H1 (cell line): ENCODE data around the gene SLC39A11. TPM values are rescaled to one million over a fixed set of nuclear protein-coding genes. Genes with fewer than 3 reads are reported as not detected.

Source experiments
- CTCF ChIA-PET: fragments of 300-600 bp; sonication (Branson Sonifier 250); formaldehyde crosslinking; loops from one replicate; lab custom pipeline; 2021; ENCODE audit not compliant: partially characterized antibody; lab: Charles Lee
- POLR2A ChIA-PET: fragments of 300-600 bp; sonication (Branson Sonifier 250); formaldehyde crosslinking; loops from one replicate; lab custom pipeline; 2021; ENCODE audit warnings: inconsistent platforms; ENCODE audit not compliant: partially characterized antibody; lab: Charles Lee
- DNase-seq, 2 experiments: peaks; one replicate each; pipeline versions ENCODE4 v3.0.0 to v3.0.0-alpha.2; 2010 to 2022; ENCODE audit warnings: low spot score in 2 of 2, low read depth in 1 of 2, mixed read lengths in 1 of 2
- FAIRE-seq: peaks from 2 replicates; lab custom pipeline; 2011; peaks lifted over from hg19 to GRCh38; lab: Jason Lieb, UNC
- H2AFZ ChIP-seq: 2 replicates; pipeline ENCODE4 v1.8.1; 2012; ENCODE audit warnings: low read length, inconsistent platforms
- H2AK5ac ChIP-seq: 2 replicates; pipeline ENCODE4 v1.6.1; 2013; ENCODE audit warnings: low read depth, low read length
- H2BK120ac ChIP-seq: replicated peaks from 2 replicates; pipeline ENCODE3; 2013; ENCODE audit warnings: low read depth, low read length, inconsistent platforms
- H2BK12ac ChIP-seq: 2 replicates; pipeline ENCODE4 v1.6.1; 2013; ENCODE audit warnings: low read depth, low read length
- H2BK15ac ChIP-seq: 2 replicates; pipeline ENCODE4 v1.6.1; 2013; ENCODE audit warnings: low read length
- H2BK20ac ChIP-seq: 2 replicates; pipeline ENCODE4 v1.6.1; 2013; ENCODE audit warnings: low read length
- H2BK5ac ChIP-seq: 2 replicates; pipeline ENCODE4 v1.6.1; 2013; ENCODE audit warnings: low read depth, low read length
- H3K14ac ChIP-seq: 2 replicates; pipeline ENCODE4 v1.6.1; 2013; ENCODE audit warnings: inconsistent platforms; ENCODE audit not compliant: insufficient read length
- H3K18ac ChIP-seq: 2 replicates; pipeline ENCODE4 v1.6.1; 2013; ENCODE audit warnings: low read length; ENCODE audit errors: extremely low read depth
- H3K23ac ChIP-seq: 2 replicates; pipeline ENCODE4 v1.6.1; 2013; ENCODE audit warnings: inconsistent platforms; ENCODE audit not compliant: insufficient read length
- H3K23me2 ChIP-seq: 2 replicates; pipeline ENCODE4 v1.6.1; 2013; ENCODE audit warnings: low read depth, low read length
- H3K27ac ChIP-seq: 2 replicates; pipeline ENCODE4 v1.6.1; 2011; ENCODE audit warnings: low read depth, low read length, inconsistent platforms
- H3K27me3 ChIP-seq, 4 experiments: replicated peaks in 1 of 4; 1 replicate in 1 of 4; 2 replicates in 3 of 4; pipeline versions ENCODE4 v1.6.1 to v1.8.1; 2011 to 2013; ENCODE audit warnings: low read length in 3 of 4, mild to moderate bottlenecking in 3 of 4, inconsistent platforms in 2 of 4, mixed read lengths in 2 of 4, moderate library complexity in 1 of 4; ENCODE audit not compliant: control insufficient read depth in 3 of 4, insufficient read depth in 3 of 4; ENCODE audit errors: extremely low read depth in 1 of 4
- H3K36me3 ChIP-seq, 4 experiments: 2 replicates each; pipeline versions ENCODE4 v1.6.1 to v1.8.1; 2011 to 2013; ENCODE audit warnings: mild to moderate bottlenecking in 4 of 4, low read length in 3 of 4, moderate library complexity in 2 of 4, control low read depth in 1 of 4, inconsistent platforms in 1 of 4; ENCODE audit not compliant: insufficient read depth in 4 of 4, control insufficient read depth in 2 of 4
- H3K4ac ChIP-seq: replicated peaks from 2 replicates; pipeline ENCODE3; 2013; ENCODE audit warnings: low read length, low read depth, mixed read lengths, inconsistent platforms; ENCODE audit not compliant: insufficient read length
- H3K4me1 ChIP-seq, 4 experiments: replicated peaks in 1 of 4; 1 replicate in 1 of 4; 2 replicates in 3 of 4; pipeline versions ENCODE4 v1.6.1 to v1.8.1; 2011 to 2013; ENCODE audit warnings: low read length in 3 of 4, inconsistent platforms in 2 of 4, mixed read lengths in 1 of 4; ENCODE audit not compliant: insufficient read depth in 4 of 4, control insufficient read depth in 3 of 4
- H3K4me2 ChIP-seq, 2 experiments: 2 replicates each; pipeline versions ENCODE4 v1.6.1 to v1.8.1; 2011 to 2013; ENCODE audit warnings: low read depth in 2 of 2, low read length in 2 of 2, control low read depth in 1 of 2, inconsistent platforms in 1 of 2, mild to moderate bottlenecking in 1 of 2; ENCODE audit not compliant: insufficient read depth in 1 of 2
- H3K4me3 ChIP-seq, 4 experiments: fragments of 200-600, 300-600 bp in 1 of 4; sonication (generic), shearing (Covaris generic), sonication (Bioruptor Twin) in 1 of 4; 2 replicates each; pipeline versions ENCODE4 v1.5.1 to v1.8.1; 2011 to 2016; ENCODE audit warnings: low read length in 4 of 4, low read depth in 3 of 4, control low read depth in 2 of 4, inconsistent platforms in 2 of 4, mild to moderate bottlenecking in 2 of 4, mixed read lengths in 1 of 4, moderate library complexity in 1 of 4; ENCODE audit not compliant: insufficient read depth in 2 of 4; ENCODE audit errors: extremely low read depth in 1 of 4
- H3K56ac ChIP-seq: replicated peaks from 2 replicates; pipeline ENCODE3; 2013; ENCODE audit warnings: low read depth, mild to moderate bottlenecking, mixed read lengths, low read length, inconsistent platforms; ENCODE audit not compliant: insufficient read length
- H3K79me1 ChIP-seq: 2 replicates; pipeline ENCODE4 v1.6.1; 2013; ENCODE audit warnings: low read depth, low read length, control low read depth
- H3K79me2 ChIP-seq, 2 experiments: 2 replicates each; pipeline versions ENCODE4 v1.6.1 to v1.8.1; 2012 to 2013; ENCODE audit warnings: low read length in 2 of 2, mild to moderate bottlenecking in 2 of 2, inconsistent platforms in 1 of 2; ENCODE audit not compliant: insufficient read depth in 2 of 2, control insufficient read depth in 1 of 2
- H3K9ac ChIP-seq, 4 experiments: replicated peaks in 1 of 4; 1 replicate in 1 of 4; 2 replicates in 3 of 4; pipeline versions ENCODE4 v1.6.1 to v1.8.1; 2011 to 2013; ENCODE audit warnings: low read depth in 3 of 4, low read length in 3 of 4, control low read depth in 2 of 4, mild to moderate bottlenecking in 2 of 4, moderate library complexity in 2 of 4, inconsistent platforms in 1 of 4; ENCODE audit errors: extremely low read depth in 1 of 4
- H3K9me3 ChIP-seq, 2 experiments: 2 replicates each; pipeline versions ENCODE4 v1.6.1 to v1.8.1; 2012 to 2013; ENCODE audit warnings: mild to moderate bottlenecking in 2 of 2, moderate library complexity in 2 of 2, control low read depth in 1 of 2, inconsistent platforms in 1 of 2, low read depth in 1 of 2, low read length in 1 of 2, mixed read lengths in 1 of 2; ENCODE audit not compliant: insufficient read depth in 2 of 2
- H4K20me1 ChIP-seq, 2 experiments: replicated peaks in 1 of 2; 2 replicates each; pipeline versions ENCODE3 to v1.8.1; 2011 to 2013; ENCODE audit warnings: inconsistent platforms in 2 of 2, low read length in 2 of 2, mild to moderate bottlenecking in 1 of 2; ENCODE audit not compliant: insufficient read depth in 2 of 2, control insufficient read depth in 1 of 2
- H4K5ac ChIP-seq: 2 replicates; pipeline ENCODE4 v1.6.1; 2013; ENCODE audit warnings: low read length, low read depth, mixed read lengths, inconsistent platforms; ENCODE audit not compliant: insufficient read length
- H4K8ac ChIP-seq: 2 replicates; pipeline ENCODE4 v1.8.0; 2013; ENCODE audit warnings: mild to moderate bottlenecking, moderate library complexity, low read length, inconsistent platforms; ENCODE audit not compliant: insufficient read depth; ENCODE audit errors: extremely low read depth
- H4K91ac ChIP-seq: replicated peaks from 2 replicates; pipeline ENCODE3; 2013; ENCODE audit warnings: low read length, mixed read lengths, inconsistent platforms; ENCODE audit not compliant: insufficient read length
- ASH2L ChIP-seq: fragments of 200-600, 300-600 bp; sonication (generic); IDR thresholded peaks from one replicate; pipeline ENCODE4 v1.7.1; 2017; ENCODE audit warnings: low read length
- KDM5A ChIP-seq: fragments of 200-600 bp; IDR thresholded peaks from 2 replicates; pipeline ENCODE4 v1.7.1; 2012; ENCODE audit warnings: mild to moderate bottlenecking, low read length, inconsistent platforms, mixed read lengths
- NANOG ChIP-seq: IDR thresholded peaks from 2 replicates; pipeline ENCODE4 v1.6.1; 2011; ENCODE audit warnings: low read length, low read depth, mild to moderate bottlenecking, inconsistent platforms; ENCODE audit not compliant: insufficient read depth, poor library complexity, severe bottlenecking
- POLR2AphosphoS5 ChIP-seq: IDR thresholded peaks from 2 replicates; pipeline ENCODE4 v1.6.1; 2011; ENCODE audit warnings: low read depth, low read length
- RAD21 ChIP-seq, 2 experiments: IDR thresholded peaks in 1 of 2; conservative IDR thresholded peaks in 1 of 2; 2 replicates each; pipeline ENCODE4 v1.6.1; 2011; ENCODE audit warnings: low read depth in 2 of 2, low read length in 2 of 2, improper control_type of control experiment in 1 of 2, inconsistent platforms in 1 of 2, mild to moderate bottlenecking in 1 of 2, moderate library complexity in 1 of 2
- RNF2 ChIP-seq: fragments of 200-900, 300-1000 bp; sonication (generic); IDR thresholded peaks from 2 replicates; pipeline ENCODE4 v1.7.1; 2016; ENCODE audit warnings: borderline replicate concordance, low read depth, mild to moderate bottlenecking, antibody characterized with exemption, low read length; ENCODE audit not compliant: poor library complexity, severe bottlenecking; ENCODE audit errors: missing control alignments
- RXRA ChIP-seq: IDR thresholded peaks from 2 replicates; pipeline ENCODE4 v1.6.1; 2011; ENCODE audit warnings: low read depth, mild to moderate bottlenecking, low read length, moderate library complexity; ENCODE audit not compliant: insufficient read depth
- SIRT6 ChIP-seq: IDR thresholded peaks from one replicate; pipeline ENCODE4 v1.7.1; 2012; ENCODE audit warnings: low read length, inconsistent platforms
- TEAD4 ChIP-seq: IDR thresholded peaks from 2 replicates; pipeline ENCODE4 v1.6.1; 2012; ENCODE audit warnings: low read depth, low read length, inconsistent platforms, mixed read lengths
- WGBS, 2 experiments: shearing (Covaris generic) in 1 of 2; methylation state at CpG; one replicate each; pipeline versions ENCODE4 v1.1.6 to v1.1.7; 2013 to 2015; ENCODE audit warnings: low lambda C conversion rate in 2 of 2, mixed read lengths in 2 of 2, inconsistent platforms in 1 of 2, low coverage in 1 of 2, missing lambda C conversion rate in 1 of 2; ENCODE audit not compliant: insufficient replicate concordance in 2 of 2, insufficient coverage in 1 of 2, insufficient read length in 1 of 2; ENCODE audit errors: extremely low coverage in 1 of 2, missing lambda C conversion rate in 1 of 2; 5-methylcytosine and 5-hydroxymethylcytosine counted together
- polyA plus RNA-seq, 7 experiments: library from polyadenylated mRNA; depleted of rRNA in 3 of 7; stranded (reverse) in 5 of 7; unstranded in 2 of 7; fragments of >200 nt in 5 of 7; fragments of 200-250 nt in 2 of 7; gene quantifications; 1 replicate in 5 of 7; 2 replicates in 1 of 7; 4 replicates in 1 of 7; pipeline versions ENCODE4 v1.2.1 to v1.2.3, GENCODE V29; 2011 to 2013; ENCODE audit warnings: missing spikeins in 2 of 7, mixed read lengths in 2 of 7
- total RNA-seq: library from RNA; stranded (reverse); fragmentation: NEBNext Ultra II Directional; extraction: Animal tissue kit (Norgen Biotek cat#: 25700); gene quantifications from 2 replicates; pipeline ENCODE4 v1.2.1, GENCODE V29; 2021
- TF ChIP-seq, protein P1 (sequence below): IDR thresholded peaks from 2 replicates; pipeline ENCODE4 v1.6.1; 2012; ENCODE audit warnings: low read length, inconsistent platforms
- TF ChIP-seq, protein P2 (sequence below): IDR thresholded peaks from 2 replicates; pipeline ENCODE4 v1.6.1; 2012; ENCODE audit warnings: inconsistent platforms

The SLC39A11 gene
- total and polyA plus RNA-seq, 2 of the 8 experiments (the other 6 are each of a cell fraction or from before 2014, with no cell fraction given), result 12.2 to 19.6 TPM

DNA sequence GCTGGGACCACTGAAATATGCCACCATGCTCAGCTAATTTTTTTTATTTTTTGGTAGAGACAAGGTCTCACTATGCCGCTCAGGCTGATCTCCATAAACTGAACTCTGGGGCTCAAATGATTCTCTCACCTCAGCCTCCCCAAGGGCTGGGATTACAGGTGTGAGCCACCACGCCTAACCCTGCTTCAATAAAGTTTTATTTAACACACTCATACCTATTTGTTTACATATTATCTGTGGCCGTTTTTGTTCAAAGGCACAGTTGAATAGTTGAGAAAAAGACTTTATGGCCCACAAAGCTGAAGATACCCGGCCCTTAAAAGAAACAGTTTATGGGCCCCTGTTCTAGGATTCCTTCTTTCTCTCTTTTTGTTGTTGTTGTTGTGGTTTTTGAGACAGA is 419.8 kb downstream of the SLC39A11 start:
- Histone ChIP-seq H3K4me2 (no peak overlapping the region), H3K4ac (no peak overlapping the region), H2BK5ac (no peak overlapping the region), H4K91ac (no peak overlapping the region), H3K9me3 (no peaks in the 10 kb centered on the region), H3K4me1 (no peaks in the 10 kb centered on the region), H2BK12ac (no peak overlapping the region), H4K20me1 (no peaks in the 10 kb centered on the region), H3K9ac (no peak overlapping the region), H3K27ac (no peak overlapping the region), H3K4me3 (no peak overlapping the region), H3K79me1 (no peaks in the 10 kb centered on the region), H3K56ac (no peak overlapping the region), H3K23ac (no peak overlapping the region), H3K79me2 (no peaks in the 10 kb centered on the region), H2AFZ (no peak overlapping the region), H3K14ac (no peak overlapping the region), H2BK20ac (no peak overlapping the region), H4K8ac (no peak overlapping the region), H3K36me3 (no peaks in the 10 kb centered on the region), H2BK15ac (no peak overlapping the region), H4K5ac (no peak overlapping the region), H3K23me2 (no peaks in the 10 kb centered on the region), H2BK120ac (no peak overlapping the region), H2AK5ac (no peak overlapping the region), H3K27me3 (no peaks in the 10 kb centered on the region), H3K18ac (no peak overlapping the region)
- ChIA-PET CTCF (interaction anchor here (0.6 to 1.7 kb wide), 4 partner anchors 14 to 113 kb away, joined by 3 to 4 read pairs (median 4); no protein-coding TSS in a partner anchor), POLR2A (no interaction called here)
- 76% methylated on average over 4 of the region's 4 CpGs; no CpG with 5 or more reads in 1 of the 2 experiments for WGBS, 2 experiments
- FAIRE-seq, result no peak
- DNase-seq, result no peak
- TF ChIP-seq RAD21 (IDR thresholded peaks at IDR 0.05 in 1 of 2, conservative IDR thresholded peaks at IDR 0.05 in 1 of 2; ENCODE audit: low read depth in 2 of 2, low read length in 2 of 2) (no peak), RNF2 (no peak), RXRA (no peak), TEAD4 (no peak), NANOG (no peak), POLR2AphosphoS5 (no peak), ASH2L (no peak), KDM5A (no peak), SIRT6 (no peak)
- TF ChIP-seq, protein P1, sequence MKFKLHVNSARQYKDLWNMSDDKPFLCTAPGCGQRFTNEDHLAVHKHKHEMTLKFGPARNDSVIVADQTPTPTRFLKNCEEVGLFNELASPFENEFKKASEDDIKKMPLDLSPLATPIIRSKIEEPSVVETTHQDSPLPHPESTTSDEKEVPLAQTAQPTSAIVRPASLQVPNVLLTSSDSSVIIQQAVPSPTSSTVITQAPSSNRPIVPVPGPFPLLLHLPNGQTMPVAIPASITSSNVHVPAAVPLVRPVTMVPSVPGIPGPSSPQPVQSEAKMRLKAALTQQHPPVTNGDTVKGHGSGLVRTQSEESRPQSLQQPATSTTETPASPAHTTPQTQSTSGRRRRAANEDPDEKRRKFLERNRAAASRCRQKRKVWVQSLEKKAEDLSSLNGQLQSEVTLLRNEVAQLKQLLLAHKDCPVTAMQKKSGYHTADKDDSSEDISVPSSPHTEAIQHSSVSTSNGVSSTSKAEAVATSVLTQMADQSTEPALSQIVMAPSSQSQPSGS, result no peak
- TF ChIP-seq, protein P2, sequence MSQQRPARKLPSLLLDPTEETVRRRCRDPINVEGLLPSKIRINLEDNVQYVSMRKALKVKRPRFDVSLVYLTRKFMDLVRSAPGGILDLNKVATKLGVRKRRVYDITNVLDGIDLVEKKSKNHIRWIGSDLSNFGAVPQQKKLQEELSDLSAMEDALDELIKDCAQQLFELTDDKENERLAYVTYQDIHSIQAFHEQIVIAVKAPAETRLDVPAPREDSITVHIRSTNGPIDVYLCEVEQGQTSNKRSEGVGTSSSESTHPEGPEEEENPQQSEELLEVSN, result no peak
